K562 (cell line): Measurements from ENCODE around the gene NIPAL3. TPM values are rescaled to one million over a fixed set of nuclear protein-coding genes. Genes with fewer than 3 reads are reported as not detected.
A peak's percentile ranks its signal among the peaks of the same experiment; 100 is the strongest.

ENCODE experiments used
- ARID3A ChIP-seq: IDR thresholded peaks from 2 replicates; pipeline ENCODE4 v1.6.1; 2012; ENCODE audit warnings: low read depth, low read length, improper control_type of control experiment, borderline replicate concordance
- ATF1 ChIP-seq, 2 experiments: fragments of 450-650 bp in 1 of 2; IDR thresholded peaks; 2 replicates each; pipeline ENCODE4 v1.6.1; 2016; ENCODE audit warnings: missing compliant biosample characterization in 1 of 2, missing genetic modification characterization in 1 of 2
- CBFA2T3 ChIP-seq: fragments of 450-650 bp; IDR thresholded peaks from 2 replicates; pipeline ENCODE4 v1.6.1; 2017
- CSDE1 ChIP-seq, 2 experiments: fragments of 450-650 bp; IDR thresholded peaks; 2 replicates each; pipeline ENCODE4 v1.6.1; 2016; ENCODE audit warnings: mild to moderate bottlenecking in 1 of 2
- DACH1 ChIP-seq: fragments of 450-650 bp; IDR thresholded peaks from 2 replicates; pipeline ENCODE4 v1.6.1; 2018; ENCODE audit not compliant: partially characterized antibody
- DDX20 ChIP-seq: fragments of 450-650 bp; IDR thresholded peaks from 2 replicates; pipeline ENCODE4 v1.6.1; 2016; ENCODE audit warnings: missing genetic modification characterization, low read depth, mild to moderate bottlenecking, missing compliant biosample characterization, moderate library complexity
- E2F3 ChIP-seq: fragments of 250-450 bp; sonication (Bioruptor Pico); IDR thresholded peaks from 2 replicates; pipeline ENCODE4 v1.4.0; 2020; ENCODE audit warnings: mild to moderate bottlenecking
- ELF1 ChIP-seq: fragments of 200-800 bp; sonication (Bioruptor generic); IDR thresholded peaks from 2 replicates; pipeline ENCODE4 v1.6.1; 2016; ENCODE audit warnings: missing genetic modification characterization, missing compliant biosample characterization
- ETV6 ChIP-seq, 3 experiments: fragments of 150-350 bp in 1 of 3; sonication (generic) in 1 of 3; formaldehyde crosslinking in 1 of 3; IDR thresholded peaks; 2 replicates each; pipeline versions ENCODE4 v1.6.1 to v1.8.0; 2014 to 2022; ENCODE audit warnings: borderline replicate concordance in 2 of 3, low read depth in 2 of 3, antibody characterized with exemption in 1 of 3, low read length in 1 of 3, mild to moderate bottlenecking in 1 of 3, missing genetic modification reagents in 1 of 3
- FOXP1 ChIP-seq: sonication (generic); formaldehyde crosslinking; IDR thresholded peaks from 2 replicates; pipeline ENCODE4 v1.8.0; 2022; ENCODE audit warnings: mild to moderate bottlenecking, missing genetic modification reagents
- GATAD2B ChIP-seq: fragments of 450-650 bp; IDR thresholded peaks from 2 replicates; pipeline ENCODE4 v1.6.1; 2017; ENCODE audit warnings: mild to moderate bottlenecking, borderline replicate concordance
- IRF2 ChIP-seq: sonication (generic); formaldehyde crosslinking; IDR thresholded peaks from 2 replicates; pipeline ENCODE4 v1.8.1; 2022; ENCODE audit warnings: mild to moderate bottlenecking, missing genetic modification reagents
- KDM2B ChIP-seq: fragments of 250-450 bp; sonication (Bioruptor Pico); IDR thresholded peaks from 2 replicates; pipeline ENCODE4 v1.8.0; 2021; ENCODE audit warnings: mild to moderate bottlenecking, moderate library complexity
- MAZ ChIP-seq, 2 experiments: fragments of 450-650 bp in 1 of 2; sonication (generic) in 1 of 2; formaldehyde crosslinking; IDR thresholded peaks in 1 of 2; conservative IDR thresholded peaks in 1 of 2; 2 replicates each; pipeline versions ENCODE4 v1.4.0 to v1.5.0; 2020; ENCODE audit warnings: mild to moderate bottlenecking in 1 of 2, missing genetic modification reagents in 1 of 2
- RBM25 ChIP-seq: fragments of 200-400 bp; formaldehyde crosslinking; IDR thresholded peaks from 2 replicates; pipeline ENCODE4 v1.6.1; 2018; ENCODE audit warnings: low read length, low read depth, moderate library complexity; ENCODE audit not compliant: severe bottlenecking
- RBM39 ChIP-seq: fragments of 200-400 bp; formaldehyde crosslinking; optimal IDR thresholded peaks from 2 replicates; pipeline ENCODE3; 2018; ENCODE audit warnings: low read depth, low read length
- RCOR1 ChIP-seq, 2 experiments: IDR thresholded peaks; 2 replicates each; pipeline ENCODE4 v1.6.1; 2012; ENCODE audit warnings: low read depth in 2 of 2, low read length in 2 of 2, borderline replicate concordance in 1 of 2, improper control_type of control experiment in 1 of 2
- SMARCE1 ChIP-seq: fragments of 450-650 bp; IDR thresholded peaks from 2 replicates; pipeline ENCODE4 v1.7.1; 2016; ENCODE audit warnings: mild to moderate bottlenecking
- ZBTB7A ChIP-seq: IDR thresholded peaks from 2 replicates; pipeline ENCODE4 v1.6.1; 2011; ENCODE audit warnings: low read depth, mild to moderate bottlenecking, low read length, moderate library complexity, borderline replicate concordance; ENCODE audit not compliant: control insufficient read depth
- ZFP30 ChIP-seq: fragments of 250-450 bp; sonication (Bioruptor Pico); IDR thresholded peaks from 2 replicates; pipeline ENCODE4 v1.8.0; 2022; ENCODE audit warnings: moderate library complexity, mild to moderate bottlenecking, inconsistent platforms, borderline replicate concordance
- ZNF263 ChIP-seq: sonication (generic); formaldehyde crosslinking; IDR thresholded peaks from 2 replicates; pipeline ENCODE4 v1.8.0; 2022; ENCODE audit warnings: mild to moderate bottlenecking, missing genetic modification reagents, borderline replicate concordance
- polyA plus RNA-seq, 8 experiments: library from polyadenylated mRNA; depleted of rRNA in 4 of 8; stranded (reverse) in 5 of 8; unstranded in 3 of 8; fragments of >200 nt; fragmentation: Nextera tagmentation in 2 of 8; fragmentation: Illumina TruSeq in 1 of 8; extraction: Ambion mirVana in 2 of 8; extraction: Trizol in 1 of 8; gene quantifications; 2 replicates each; pipeline versions ENCODE4 v1.2.1 to v1.2.3, GENCODE V29; 2011 to 2014; ENCODE audit warnings: inconsistent platforms in 1 of 8, missing spikeins in 1 of 8
- total RNA-seq, 7 experiments: library from RNA; depleted of rRNA in 6 of 7; stranded (reverse); fragments of >200 nt in 6 of 7; fragmentation: Illumina TruSeq in 2 of 7; extraction: Trizol in 2 of 7; gene quantifications; 2 replicates each; pipeline versions ENCODE4 v1.2.1 to v1.2.3, GENCODE V29; 2011 to 2021; ENCODE audit warnings: low replicate concordance in 1 of 7
- TF ChIP-seq, protein P1 (sequence below): fragments of 250-450 bp; sonication (Bioruptor Pico); IDR thresholded peaks from 2 replicates; pipeline ENCODE4 v1.5.0; 2021; ENCODE audit warnings: mild to moderate bottlenecking, borderline replicate concordance
- TF ChIP-seq, protein P2 (sequence below): fragments of 450-650 bp; conservative IDR thresholded peaks from 2 replicates; pipeline ENCODE4 v1.6.1; 2016; ENCODE audit warnings: missing genetic modification characterization, low read depth, mild to moderate bottlenecking, control low read depth, missing compliant biosample characterization

Gene NIPAL3
- total and polyA plus RNA-seq, 9 of the 15 experiments (the other 6 are each of a cell fraction or from before 2014, with no cell fraction given), result 10.5 to 26.3 (median 16.0) TPM

DNA sequence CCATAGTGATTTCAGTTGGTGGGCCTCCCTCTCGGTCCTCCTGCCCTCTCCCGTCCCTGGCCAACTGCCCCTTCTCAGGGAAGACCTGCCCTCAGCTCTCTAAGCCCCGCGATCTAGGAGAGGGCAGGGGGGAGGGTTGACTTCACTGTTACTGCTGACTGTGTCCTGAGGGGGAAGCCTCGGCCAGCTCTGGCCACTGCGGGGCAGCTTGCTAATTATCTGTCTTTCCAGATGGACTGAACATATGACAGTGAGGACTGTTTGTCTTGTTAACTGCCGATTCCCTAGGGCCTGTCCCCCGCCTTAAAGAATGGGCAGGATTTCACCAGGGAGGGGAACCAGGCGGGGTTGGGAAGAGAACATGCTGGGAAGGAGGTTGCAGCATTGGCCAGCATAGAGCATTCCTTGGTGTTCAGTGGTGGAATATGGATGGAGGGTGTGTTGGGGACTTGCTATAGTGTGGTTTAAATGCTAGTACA lies 22.9 kb downstream of the NIPAL3 start (continued):
- no peak for TF ChIP-seq KDM2B
- TF ChIP-seq ETV6 (IDR thresholded peaks at IDR 0.05; ENCODE audit: borderline replicate concordance in 1 of 2, low read depth in 2 of 2, low read length in 1 of 2), result no peak
- no peak for TF ChIP-seq ETV6 (CRISPR knock-in tag; IDR thresholded peaks at IDR 0.05; ENCODE audit: borderline replicate concordance)
- peak; percentile 32; the same call in 1 of the 2 replicates for TF ChIP-seq ZBTB7A
- TF ChIP-seq ZNF263 (CRISPR knock-in tag), result no peak
- TF ChIP-seq, protein P1, sequence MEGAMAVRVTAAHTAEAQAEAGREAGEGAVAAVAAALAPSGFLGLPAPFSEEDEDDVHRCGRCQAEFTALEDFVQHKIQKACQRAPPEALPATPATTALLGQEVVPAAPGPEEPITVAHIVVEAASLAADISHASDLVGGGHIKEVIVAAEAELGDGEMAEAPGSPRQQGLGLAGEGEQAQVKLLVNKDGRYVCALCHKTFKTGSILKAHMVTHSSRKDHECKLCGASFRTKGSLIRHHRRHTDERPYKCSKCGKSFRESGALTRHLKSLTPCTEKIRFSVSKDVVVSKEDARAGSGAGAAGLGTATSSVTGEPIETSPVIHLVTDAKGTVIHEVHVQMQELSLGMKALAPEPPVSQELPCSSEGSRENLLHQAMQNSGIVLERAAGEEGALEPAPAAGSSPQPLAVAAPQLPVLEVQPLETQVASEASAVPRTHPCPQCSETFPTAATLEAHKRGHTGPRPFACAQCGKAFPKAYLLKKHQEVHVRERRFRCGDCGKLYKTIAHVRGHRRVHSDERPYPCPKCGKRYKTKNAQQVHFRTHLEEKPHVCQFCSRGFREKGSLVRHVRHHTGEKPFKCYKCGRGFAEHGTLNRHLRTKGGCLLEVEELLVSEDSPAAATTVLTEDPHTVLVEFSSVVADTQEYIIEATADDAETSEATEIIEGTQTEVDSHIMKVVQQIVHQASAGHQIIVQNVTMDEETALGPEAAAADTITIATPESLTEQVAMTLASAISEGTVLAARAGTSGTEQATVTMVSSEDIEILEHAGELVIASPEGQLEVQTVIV, result no peak
- TF ChIP-seq RCOR1 (IDR thresholded peaks at IDR 0.05; ENCODE audit: borderline replicate concordance in 1 of 2, low read depth in 2 of 2, low read length in 2 of 2), result peak in 1 of 2 experiments; percentile 83; a peak in 2 of 4 replicates
- TF ChIP-seq ATF1 (CRISPR knock-in tag; IDR thresholded peaks at IDR 0.05), result no peak
- TF ChIP-seq ATF1 (tag; IDR thresholded peaks at IDR 0.05), result peak; percentile 32; the same call in 1 of the 2 replicates
- TF ChIP-seq, protein P2, sequence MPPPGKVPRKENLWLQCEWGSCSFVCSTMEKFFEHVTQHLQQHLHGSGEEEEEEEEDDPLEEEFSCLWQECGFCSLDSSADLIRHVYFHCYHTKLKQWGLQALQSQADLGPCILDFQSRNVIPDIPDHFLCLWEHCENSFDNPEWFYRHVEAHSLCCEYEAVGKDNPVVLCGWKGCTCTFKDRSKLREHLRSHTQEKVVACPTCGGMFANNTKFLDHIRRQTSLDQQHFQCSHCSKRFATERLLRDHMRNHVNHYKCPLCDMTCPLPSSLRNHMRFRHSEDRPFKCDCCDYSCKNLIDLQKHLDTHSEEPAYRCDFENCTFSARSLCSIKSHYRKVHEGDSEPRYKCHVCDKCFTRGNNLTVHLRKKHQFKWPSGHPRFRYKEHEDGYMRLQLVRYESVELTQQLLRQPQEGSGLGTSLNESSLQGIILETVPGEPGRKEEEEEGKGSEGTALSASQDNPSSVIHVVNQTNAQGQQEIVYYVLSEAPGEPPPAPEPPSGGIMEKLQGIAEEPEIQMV (tag), result no peak
- no peak for TF ChIP-seq RBM39
- TF ChIP-seq GATAD2B, result no peak
- no peak for TF ChIP-seq ARID3A
- no peak for TF ChIP-seq RBM25
- peak; percentile 87 for TF ChIP-seq CBFA2T3
- no peak for TF ChIP-seq ELF1 (tag)
- TF ChIP-seq IRF2 (CRISPR knock-in tag), result no peak
- TF ChIP-seq ZFP30 (CRISPR knock-in tag), result no peak
- TF ChIP-seq DDX20, result no peak
- TF ChIP-seq DACH1, result peak; percentile 62
- TF ChIP-seq SMARCE1, result peak; percentile 70; the same call in 1 of the 2 replicates
- no peak for TF ChIP-seq E2F3
- TF ChIP-seq FOXP1 (CRISPR knock-in tag), result no peak
- TF ChIP-seq CSDE1 (IDR thresholded peaks at IDR 0.05), result no peak
- TF ChIP-seq MAZ (CRISPR knock-in tag; conservative IDR thresholded peaks at IDR 0.05 in 1 of 2, IDR thresholded peaks at IDR 0.05 in 1 of 2), result 0 out of 4 replicates have a peak, but pooled peaks of 1 of the 2 experiments have one; percentile 51
